Esophagus muscularis mucosa (tissue), 3 donors: ENCODE results near the gene MYO16.

ENCODE experiments used
- POLR2A ChIP-seq: fragments of 450-650 bp; IDR thresholded peaks from one replicate; pipeline ENCODE4 v1.6.1; 2017; ENCODE audit warnings: antibody characterized with exemption, moderate library complexity, mild to moderate bottlenecking, low read depth
- TF ChIP-seq, protein P1 (sequence below), 3 experiments: fragments of 200-600 bp in 2 of 3; fragments of 450-650 bp in 1 of 3; sonication (generic) in 2 of 3; IDR thresholded peaks; one replicate each; pipeline ENCODE4 v1.5.1; 2017 to 2019; ENCODE audit warnings: antibody characterized with exemption in 3 of 3, mild to moderate bottlenecking in 2 of 3, moderate library complexity in 1 of 3

DNA sequence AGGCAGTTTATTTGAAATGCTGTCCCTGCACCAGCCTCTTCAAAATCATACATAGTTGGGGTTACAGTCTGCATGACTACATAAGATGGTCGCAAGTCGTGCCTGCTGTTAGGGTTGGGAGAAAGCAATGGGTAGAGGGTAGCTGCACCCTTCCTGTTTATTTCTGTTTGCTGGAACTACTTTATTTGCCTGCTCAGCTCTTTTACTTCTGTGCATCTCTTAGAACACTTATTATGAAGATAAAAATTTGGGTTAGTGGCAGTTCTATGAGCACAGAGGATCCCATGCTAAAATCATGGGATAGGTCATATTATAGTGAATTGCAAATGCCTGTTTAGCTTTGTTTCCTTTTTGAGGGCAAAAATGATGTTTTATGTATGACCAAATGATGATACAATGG is 160.1 kb downstream of the MYO16 start:
- TF ChIP-seq, protein P1, sequence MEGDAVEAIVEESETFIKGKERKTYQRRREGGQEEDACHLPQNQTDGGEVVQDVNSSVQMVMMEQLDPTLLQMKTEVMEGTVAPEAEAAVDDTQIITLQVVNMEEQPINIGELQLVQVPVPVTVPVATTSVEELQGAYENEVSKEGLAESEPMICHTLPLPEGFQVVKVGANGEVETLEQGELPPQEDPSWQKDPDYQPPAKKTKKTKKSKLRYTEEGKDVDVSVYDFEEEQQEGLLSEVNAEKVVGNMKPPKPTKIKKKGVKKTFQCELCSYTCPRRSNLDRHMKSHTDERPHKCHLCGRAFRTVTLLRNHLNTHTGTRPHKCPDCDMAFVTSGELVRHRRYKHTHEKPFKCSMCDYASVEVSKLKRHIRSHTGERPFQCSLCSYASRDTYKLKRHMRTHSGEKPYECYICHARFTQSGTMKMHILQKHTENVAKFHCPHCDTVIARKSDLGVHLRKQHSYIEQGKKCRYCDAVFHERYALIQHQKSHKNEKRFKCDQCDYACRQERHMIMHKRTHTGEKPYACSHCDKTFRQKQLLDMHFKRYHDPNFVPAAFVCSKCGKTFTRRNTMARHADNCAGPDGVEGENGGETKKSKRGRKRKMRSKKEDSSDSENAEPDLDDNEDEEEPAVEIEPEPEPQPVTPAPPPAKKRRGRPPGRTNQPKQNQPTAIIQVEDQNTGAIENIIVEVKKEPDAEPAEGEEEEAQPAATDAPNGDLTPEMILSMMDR (IDR thresholded peaks at IDR 0.05) = no peak
- no peak for TF ChIP-seq POLR2A
